Cerebellar nuclear complex (tissue), 1 donor: Measurements from ENCODE around the gene FBXL15.

Source experiments
- DNase-seq, 2 experiments: peaks; one replicate each; lab custom pipeline; 2025; lab: John Stamatoyannopoulos, UW

Gene FBXL15

DNA sequence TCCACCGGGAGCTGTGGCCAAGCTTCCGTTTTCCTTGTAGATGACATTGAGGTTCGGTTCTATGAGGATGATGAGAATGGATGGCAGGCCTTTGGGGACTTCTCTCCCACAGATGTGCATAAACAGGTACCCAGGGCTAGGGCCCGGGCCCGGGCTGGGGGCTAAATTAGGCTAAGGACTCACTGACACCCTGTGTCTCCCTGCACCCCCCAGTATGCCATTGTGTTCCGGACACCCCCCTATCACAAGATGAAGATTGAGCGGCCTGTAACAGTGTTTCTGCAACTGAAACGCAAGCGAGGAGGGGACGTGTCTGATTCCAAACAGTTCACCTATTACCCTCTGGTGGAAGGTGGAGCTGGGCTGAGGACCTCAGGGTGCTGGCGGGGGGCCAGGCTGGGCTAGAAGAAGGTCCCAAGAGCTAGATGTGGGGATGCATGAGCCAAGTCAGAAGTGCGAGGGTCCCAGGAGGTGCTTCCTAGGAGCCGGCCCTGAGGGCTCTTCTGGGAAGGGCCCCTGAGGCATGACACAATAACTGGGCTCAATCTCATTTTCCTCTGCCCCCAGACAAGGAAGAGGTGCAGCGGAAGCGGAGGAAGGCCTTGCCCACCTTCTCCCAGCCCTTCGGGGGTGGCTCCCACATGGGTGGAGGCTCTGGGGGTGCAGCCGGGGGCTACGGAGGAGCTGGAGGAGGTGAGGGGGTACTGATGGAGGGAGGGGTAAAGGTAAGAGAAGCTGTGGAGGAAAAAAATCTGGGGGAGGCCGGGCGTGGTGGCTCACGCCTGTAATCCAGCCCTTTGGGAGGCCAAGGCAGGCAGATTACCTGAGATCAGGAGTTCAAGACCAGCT lies 22.2 kb upstream of the FBXL15 start:
- DNase-seq = no peak

DNA sequence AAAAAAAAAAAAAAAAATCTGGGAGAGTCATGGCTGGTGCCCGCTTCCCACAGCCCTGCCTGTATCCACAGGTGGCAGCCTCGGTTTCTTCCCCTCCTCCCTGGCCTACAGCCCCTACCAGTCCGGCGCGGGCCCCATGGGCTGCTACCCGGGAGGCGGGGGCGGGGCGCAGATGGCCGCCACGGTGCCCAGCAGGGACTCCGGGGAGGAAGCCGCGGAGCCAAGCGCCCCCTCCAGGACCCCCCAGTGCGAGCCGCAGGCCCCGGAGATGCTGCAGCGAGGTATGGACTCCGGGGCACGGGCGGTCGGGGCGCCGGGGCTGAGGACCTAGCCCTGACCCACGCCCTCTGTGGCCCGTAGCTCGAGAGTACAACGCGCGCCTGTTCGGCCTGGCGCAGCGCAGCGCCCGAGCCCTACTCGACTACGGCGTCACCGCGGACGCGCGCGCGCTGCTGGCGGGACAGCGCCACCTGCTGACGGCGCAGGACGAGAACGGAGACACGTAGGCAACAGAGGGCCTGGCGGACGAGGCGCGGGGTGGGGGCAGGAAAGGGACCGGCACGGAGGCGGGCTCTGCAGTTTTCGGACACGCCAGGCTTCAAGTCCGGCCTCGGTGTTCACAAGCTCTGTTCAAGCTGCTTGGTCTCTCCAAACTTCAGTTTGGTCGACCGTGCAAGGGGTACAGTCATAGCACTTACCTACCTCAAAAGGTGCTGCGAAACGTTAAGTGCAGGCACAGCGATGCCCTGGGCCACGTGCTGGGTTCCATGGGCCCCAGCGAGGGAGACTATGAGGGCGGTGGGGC lies 21.2 kb upstream of the FBXL15 start:
- DNase-seq = peak in 1 of 2 experiments; percentile 76

GRCh38 chr10:102400076-102400475 lies 20.6 kb upstream of the FBXL15 start:
- DNase-seq = no peak

- DNase-seq = no peak
Measured at GRCh38 chr10:102400598-102401341, 19.9 kb upstream of the FBXL15 start.

GRCh38 chr10:102401342-102401654 lies 19.3 kb upstream of the FBXL15 start:
- no peak for DNase-seq

DNA sequence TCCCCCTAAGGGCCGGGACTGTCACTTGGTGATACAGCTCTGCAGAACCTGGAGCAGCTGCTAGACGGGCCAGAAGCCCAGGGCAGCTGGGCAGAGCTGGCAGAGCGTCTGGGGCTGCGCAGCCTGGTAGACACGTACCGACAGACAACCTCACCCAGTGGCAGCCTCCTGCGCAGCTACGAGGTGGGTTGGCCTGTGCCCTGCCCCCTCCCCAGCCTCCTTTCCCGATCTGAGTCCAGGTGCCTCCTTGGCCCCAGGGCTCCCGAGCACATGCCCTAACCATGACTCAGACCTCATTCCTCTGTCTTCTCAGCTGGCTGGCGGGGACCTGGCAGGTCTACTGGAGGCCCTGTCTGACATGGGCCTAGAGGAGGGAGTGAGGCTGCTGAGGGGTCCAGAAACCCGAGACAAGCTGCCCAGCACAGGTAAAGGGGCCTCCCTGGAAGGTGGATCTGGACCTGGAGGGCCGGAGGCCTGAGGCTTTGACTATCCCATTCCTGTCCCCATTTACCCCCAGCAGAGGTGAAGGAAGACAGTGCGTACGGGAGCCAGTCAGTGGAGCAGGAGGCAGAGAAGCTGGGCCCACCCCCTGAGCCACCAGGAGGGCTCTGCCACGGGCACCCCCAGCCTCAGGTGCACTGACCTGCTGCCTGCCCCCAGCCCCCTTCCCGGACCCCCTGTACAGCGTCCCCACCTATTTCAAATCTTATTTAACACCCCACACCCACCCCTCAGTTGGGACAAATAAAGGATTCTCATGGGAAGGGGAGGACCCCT lies 18.7 kb upstream of the FBXL15 start:
- no peak for DNase-seq

- DNase-seq = no peak
Measured at GRCh38 chr10:102402512-102402896, 18.1 kb upstream of the FBXL15 start.

GRCh38 chr10:102403115-102403514 lies 17.5 kb upstream of the FBXL15 start:
- DNase-seq = no peak

- no peak for DNase-seq
Measured at GRCh38 chr10:102404361-102405107, 16.1 kb upstream of the FBXL15 start.

DNA sequence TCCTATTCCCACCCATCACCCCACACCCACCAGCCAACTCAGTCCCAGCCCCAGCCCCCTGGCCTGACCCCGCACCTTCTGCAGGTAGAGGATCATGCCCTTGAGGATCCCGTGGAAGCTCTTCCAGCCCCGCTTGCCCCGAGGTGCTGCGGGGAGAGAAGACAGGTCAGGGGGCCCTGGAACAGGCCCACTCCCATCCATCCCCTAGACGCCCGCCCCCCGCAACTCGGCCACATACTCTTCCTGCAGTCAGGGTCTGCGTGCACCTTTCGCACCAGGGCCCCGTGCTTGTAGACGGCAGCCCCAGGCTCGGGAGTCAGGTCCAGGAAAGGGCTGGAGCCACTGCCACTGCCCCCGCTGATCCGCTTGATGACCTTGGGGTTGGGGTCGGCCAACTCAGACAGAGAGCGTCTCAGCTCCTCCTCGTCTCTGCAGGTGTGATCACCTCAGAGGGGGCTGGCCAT lies 15.5 kb upstream of the FBXL15 start:
- DNase-seq = no peak

DNA sequence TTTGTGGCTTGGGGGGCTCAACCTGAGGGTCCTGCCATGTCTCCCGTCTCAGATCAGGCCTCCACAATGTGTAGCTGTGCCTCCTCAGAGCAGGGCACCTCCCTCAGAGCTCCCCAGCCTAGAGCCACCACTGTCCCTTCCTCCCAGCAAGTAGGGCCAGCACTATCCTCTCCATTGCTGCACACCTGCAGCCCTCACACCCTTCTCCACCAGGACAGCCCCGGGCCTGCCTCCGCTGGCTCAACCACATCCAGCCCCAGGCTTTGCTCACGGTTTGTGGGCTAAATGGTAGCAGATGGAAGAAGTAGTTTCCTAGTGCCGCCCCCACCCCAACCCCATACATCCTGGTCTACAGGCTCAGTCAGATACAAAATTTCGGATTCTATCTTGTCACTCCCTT lies 15.0 kb upstream of the FBXL15 start:
- no peak for DNase-seq

- no peak for DNase-seq
Measured at GRCh38 chr10:102406815-102407214, 13.8 kb upstream of the FBXL15 start.

GRCh38 chr10:102407425-102408130 lies 13.1 kb upstream of the FBXL15 start:
- DNase-seq = no peak

GRCh38 chr10:102408131-102408727 lies 12.4 kb upstream of the FBXL15 start:
- no peak for DNase-seq

DNA sequence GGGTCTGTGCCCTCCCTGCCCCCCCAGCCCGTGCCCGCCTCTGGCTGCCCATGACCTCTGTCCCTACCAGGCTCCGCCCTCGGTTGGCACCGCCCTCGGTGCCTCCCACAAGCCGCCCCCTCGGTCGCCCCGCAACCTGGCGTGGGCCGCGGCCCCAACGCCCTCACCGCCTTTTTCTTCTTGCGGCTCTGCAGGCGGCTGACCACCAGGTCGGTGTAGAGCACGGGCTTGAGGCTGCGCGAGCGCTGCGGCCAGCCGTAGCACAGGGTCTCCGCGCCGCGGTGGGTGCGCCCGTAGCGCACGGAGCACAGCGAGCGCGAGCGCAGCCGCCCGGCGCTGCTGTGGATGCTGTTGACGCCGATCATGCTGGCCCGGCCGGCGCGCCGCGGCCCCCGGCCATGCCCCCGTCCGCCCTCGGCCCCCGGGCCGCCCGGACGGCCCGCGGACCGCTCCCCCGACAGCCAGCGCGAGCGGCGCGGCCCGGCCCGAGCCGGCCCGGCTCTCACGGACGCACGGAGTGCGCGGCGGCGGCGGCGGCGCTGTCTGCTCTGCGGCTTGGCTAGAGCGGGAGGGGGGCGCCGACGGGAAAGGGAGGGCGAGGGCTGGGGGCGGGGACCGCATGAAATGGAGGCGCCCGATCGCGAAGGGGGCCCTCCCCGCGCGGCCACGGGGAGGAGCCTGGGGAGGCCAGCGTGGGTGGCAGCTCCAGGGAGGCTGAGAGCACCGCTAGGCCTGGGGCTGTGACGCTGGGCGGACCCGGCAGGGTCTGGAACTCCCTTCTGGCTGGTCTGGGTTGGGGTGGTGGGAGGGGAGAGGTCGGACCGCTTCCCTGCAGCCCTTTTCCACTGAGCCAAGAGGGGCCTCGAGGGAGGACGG lies 11.7 kb upstream of the FBXL15 start:
- no peak for DNase-seq

DNA sequence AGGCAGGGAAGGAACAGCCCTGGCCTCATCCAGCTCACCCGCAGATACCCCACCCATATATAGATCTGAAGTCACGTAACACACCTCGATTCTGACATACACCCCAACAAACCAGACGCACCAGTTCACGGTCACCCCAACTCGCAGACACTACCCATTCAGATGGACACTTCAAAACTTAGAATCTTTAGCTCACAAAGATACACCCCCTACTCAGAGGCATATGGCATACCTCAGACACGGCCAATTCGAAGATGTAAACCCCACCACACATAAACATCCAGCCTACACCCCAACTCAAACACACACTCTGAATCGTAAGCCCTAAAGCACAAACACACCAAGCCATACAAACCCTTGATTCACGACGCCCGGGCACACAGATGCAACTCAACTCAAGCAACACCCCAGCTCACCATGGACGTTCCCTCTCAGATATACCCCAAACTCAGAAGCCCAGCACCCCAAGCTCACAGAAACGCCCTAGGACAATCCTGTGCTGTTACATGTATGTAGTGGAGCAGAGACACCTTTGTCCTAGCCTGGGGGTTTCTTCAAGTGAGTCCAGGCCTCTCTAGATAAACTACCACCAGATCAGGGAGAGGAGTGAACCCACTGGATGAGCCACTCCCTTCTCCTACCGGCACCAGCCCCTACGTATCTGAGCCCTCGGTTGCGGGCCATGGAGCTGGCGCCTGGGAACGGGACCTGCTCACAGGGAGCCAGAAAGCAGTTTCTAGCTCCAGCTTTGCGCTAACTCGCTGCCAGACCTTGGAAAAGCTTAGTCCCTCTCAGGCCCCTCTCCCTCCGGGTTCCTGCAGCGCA lies 10.8 kb upstream of the FBXL15 start:
- no peak for DNase-seq

DNA sequence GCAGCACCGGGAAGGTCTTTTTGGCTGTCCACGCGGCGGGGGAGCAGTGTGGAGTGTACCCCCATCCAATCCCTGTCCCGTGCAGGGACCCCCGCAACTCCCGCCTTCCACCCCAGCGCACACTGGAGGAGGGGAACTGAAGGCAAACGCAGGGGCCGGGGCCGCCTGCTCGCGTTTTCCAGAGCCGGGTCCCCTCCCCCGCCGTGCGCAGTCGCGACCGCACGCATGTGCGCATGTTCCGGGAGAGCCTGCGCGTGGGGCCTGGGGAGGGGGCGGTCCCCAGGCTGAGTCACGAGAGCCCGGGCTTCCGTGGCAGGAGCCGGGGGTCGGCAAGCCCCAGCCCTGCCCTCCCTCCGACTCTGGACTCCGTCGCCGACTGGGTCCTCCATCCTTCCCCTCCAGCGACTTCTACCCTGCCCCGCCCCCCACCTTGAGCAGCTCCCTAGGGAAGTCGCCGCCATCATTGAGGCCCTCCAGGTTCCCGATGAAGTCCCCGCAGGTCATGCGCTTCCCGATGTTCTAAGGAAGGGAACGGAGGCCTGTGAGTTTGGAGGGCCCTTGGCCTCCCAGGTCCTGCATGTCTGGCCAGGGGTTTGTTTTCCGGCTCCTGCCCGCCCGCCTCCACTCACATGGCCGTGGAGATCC lies 10.1 kb upstream of the FBXL15 start:
- DNase-seq = no peak
